ENCODE measurements around the gene CHP2.
"Not testable (repeated sequence)": the region's sequence is repeated elsewhere in the genome, so short reads cannot be mapped to it uniquely, and the experiment has no call there.

Gene CHP2

DNA sequence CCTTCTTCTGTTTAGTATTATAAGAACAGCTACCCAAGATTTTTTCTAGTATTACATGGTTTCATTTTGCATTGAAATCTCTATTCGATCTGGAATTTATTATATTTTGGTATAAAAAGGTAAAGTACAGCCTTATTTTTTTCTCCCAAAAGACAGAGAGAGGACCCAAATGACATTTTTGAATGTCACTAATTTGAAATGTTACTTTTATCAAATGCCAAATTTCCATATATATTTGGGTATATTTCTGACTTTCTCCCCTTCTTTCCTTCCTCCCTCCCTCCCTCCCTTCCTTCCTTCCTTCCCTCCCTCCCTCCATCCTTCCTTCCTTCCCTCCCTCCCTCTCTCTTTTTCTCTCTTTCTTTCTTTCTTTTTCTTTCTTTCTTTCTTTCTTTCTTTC, 6.2 kb upstream of the CHP2 start:
- DNase-seq: no peak

DNA sequence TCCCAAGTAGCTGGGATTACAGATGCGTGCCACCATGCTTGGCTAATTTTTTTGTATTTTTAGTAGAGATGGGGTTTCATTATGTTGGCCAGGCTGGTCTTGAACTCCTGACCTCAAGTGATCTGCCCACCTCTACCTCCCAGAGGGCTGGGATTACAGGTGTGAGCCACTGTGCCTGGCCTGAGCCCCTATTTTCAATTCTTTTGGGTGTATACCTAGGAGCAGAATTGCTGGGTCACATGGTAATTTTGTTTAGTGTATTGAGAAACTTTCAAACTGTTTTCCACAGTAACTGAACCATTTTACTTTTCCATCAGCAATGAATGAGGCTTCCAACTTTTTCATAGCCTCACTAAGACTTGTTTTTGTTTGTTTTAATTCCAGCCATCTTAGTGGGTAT, 3.8 kb upstream of the CHP2 start:
- DNase-seq: not testable (repeated sequence)

DNA sequence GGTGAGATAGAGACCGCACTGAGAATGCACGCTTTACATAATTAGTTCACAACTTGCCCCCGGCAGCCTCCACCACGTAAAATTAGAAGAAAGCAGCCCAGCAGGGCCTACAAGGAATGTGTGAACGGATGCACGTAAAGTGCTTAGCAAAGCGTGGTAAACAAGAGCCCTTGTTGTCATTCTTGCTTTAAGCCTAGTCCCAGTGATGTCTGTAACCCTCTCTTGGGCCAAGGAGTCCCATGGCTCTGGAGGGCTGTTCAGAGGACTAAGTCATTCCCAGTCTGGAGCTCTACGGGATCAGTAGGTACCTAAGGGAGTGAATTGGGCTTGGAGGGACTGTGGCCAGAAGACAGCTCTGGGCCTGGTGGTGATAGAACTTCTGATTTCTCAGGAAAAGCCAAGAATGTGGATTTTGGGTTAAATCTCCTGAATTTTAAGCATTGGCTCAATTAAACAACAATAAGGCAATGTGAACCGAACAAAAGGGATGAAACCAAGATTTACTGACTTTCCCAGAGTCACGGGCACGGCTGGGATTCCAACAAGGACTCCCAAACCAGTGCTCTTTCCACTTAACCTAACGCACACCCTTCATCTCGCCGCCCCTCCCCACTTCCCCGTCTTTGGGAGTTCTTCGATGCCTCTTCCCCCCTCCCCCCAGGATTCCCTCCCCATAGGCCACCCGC, 775 bp upstream of the CHP2 start:
- DNase-seq: no peak

DNA sequence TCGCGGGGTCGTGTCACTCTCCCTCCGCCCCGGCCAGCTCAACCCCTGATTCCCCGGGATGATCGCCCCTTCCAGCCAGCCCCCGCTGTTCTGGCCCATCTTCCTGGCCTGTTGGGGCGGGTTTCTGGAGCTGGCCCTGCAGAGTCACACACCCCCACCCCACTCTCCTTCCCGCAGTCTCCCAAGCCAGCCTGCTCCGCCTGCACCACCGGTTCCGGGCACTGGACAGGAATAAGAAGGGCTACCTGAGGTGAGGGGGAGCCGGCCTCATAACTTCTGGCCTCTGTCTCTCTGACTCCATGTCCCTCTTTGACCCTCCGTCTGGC, 621 bp downstream of the CHP2 start:
- no peak for DNase-seq

DNA sequence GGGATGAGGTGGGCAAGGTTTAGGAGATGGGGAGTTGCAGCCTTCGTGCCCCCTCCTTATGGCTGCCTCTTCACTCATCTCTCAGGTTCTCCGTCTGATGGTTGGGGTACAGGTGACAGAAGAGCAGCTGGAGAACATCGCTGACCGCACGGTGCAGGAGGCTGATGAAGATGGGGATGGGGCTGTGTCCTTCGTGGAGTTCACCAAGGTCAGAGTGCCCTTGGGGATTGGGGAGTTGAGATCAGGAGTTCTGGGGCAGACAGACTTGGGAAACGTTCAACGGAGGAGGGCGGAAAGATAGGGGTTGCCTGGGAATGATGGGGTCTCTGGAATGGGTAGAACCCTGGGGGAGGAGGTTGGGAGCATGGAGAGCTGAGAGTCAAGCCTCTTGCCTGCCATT, 2.3 kb downstream of the CHP2 start:
- DNase-seq: no peak

DNA sequence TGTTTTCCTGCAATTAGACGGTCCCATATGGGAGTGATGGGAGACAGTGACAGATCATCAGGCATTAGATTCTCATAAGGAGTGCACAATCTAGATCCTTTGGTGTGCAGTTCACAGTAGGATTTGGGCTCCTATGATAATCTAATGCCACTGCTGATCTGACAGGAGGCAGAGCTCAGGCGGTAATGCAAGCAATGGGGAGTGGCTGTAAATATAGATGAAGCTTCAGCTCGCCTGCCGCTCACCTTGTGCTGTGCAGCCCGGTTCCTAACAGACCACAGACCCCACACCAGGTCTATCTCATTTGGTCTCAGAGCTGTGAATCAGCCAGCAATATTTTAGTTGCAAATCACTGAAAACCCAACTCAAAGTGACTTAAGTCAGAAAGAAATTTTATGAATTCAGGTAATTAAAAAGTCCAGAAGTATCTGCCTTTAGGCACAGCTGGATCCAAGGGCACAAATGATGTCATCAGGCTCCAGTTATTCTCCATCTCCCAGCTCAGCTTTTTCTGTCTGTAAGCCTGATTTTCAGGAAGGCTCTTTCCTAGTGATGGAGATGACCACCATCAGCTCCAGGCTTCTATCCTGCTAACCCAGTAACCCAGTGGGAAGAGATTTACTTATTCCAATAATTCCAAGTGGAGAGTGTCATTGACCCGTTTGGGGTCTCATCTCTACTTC, 3.3 kb downstream of the CHP2 start:
- no peak for DNase-seq

DNA sequence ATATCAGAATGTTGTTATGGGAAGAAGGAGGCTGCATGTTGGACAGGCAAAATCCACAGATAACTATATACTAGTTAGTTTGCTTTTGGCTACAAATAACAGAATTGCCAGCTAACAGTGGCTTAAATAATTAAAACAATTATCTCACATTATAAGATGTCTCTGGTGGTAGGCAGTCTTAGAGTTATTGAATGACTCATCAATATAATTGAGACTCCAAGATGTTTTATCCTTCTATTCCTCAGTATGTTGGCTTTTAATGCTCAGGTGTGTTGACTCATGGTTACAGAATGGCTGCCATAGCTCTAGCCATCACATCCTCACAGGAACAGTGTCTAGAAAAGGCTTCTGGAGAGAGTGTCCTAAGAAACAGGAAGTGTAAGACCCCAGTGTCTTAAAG, 11.1 kb downstream of the CHP2 start:
- DNase-seq: no peak

DNA sequence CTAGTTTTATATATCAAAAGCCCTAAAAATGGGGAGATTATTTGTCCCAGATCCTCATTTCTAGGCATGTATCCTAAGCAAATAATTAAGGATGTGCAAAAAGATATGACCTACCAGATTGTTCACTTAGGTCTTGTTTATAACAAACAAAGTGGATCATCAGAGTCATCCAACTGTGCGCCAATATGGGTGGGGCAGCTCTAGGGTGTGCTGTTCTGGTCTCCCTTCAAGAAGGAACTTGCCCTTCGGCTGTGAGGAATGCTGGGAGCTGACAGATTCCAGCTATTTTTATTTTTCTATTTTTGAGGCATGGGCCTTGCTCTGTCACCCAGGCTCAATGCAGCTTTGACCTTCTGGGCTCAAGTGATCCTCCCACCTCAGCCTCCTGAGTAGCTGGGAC, 13.8 kb downstream of the CHP2 start:
- no peak for DNase-seq

DNA sequence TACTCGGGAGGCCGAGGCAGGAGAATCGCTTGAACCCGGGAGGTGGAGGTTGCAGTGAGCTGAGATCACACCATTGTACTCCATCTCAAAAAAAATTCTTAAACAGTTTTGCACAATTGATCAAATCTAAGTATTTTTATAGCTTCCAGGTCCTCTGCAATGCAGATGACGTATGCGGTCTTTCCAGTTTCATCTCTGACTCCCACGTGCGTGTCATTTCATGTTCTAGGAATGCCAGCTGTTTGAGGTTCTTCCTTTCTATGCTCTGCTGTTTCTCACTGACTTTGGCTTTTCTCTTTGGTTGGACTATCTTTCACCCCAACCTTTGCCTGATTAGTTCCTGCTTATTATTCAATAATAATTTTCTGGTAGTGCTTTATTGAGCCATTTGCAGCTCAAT, 16.2 kb downstream of the CHP2 start:
- DNase-seq: no peak

DNA sequence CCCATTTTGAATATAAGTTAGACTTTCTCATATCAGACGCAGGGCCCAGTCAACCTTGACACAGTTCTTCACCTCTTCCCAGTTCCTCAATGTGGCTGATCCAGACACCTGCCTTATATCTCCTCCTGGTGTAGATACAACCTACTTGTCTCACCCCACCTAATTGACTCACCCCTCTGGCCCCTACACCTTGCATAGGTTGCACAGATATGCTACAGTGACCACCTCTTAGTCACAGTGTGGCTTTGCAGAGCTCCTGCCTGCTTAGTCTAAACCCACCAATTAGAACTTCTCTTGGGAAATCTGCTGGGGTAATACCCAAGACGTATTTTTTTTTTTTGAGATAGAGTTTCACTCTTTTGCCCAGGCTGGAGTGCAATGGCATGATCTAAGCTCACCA, 16.8 kb downstream of the CHP2 start:
- no peak for DNase-seq

DNA sequence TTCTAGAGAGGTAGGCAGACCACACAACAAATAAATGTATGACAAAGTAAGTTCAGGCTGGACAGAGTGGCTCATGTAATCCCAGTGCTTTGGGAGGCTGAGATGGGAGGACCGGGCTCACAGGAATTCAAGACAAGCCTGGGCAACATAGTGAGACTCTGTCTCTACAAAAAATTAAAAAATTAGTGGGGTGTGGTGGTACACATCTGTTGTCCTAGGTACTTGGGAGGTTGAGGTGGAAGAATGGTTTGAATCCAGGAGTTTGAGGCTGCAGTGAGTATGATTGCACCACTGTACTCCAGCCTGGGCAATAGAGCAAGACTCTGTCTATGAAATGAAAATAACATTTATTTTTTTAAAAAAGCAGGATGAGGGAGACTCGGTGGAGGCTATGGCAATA, 18.5 kb downstream of the CHP2 start:
- DNase-seq: no peak

DNA sequence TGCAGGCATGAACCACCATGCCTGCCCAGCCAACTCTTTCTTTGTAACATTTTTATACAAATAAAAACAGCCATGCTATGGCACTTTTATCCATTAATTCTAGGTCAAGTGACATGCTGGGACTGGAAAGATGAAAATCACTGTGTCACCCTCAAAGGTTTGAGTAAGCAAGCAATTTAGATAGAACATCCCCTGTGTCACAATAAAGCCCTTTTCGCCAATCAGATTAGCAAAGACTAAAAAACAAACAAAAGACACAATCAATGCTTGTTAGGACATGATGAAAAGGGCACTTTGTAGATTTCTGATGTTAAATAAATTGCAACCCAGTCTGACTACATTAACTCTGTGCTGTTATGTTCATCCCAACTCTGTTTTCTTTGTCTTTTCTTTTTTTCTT, 26.4 kb downstream of the CHP2 start:
- DNase-seq: no peak

DNA sequence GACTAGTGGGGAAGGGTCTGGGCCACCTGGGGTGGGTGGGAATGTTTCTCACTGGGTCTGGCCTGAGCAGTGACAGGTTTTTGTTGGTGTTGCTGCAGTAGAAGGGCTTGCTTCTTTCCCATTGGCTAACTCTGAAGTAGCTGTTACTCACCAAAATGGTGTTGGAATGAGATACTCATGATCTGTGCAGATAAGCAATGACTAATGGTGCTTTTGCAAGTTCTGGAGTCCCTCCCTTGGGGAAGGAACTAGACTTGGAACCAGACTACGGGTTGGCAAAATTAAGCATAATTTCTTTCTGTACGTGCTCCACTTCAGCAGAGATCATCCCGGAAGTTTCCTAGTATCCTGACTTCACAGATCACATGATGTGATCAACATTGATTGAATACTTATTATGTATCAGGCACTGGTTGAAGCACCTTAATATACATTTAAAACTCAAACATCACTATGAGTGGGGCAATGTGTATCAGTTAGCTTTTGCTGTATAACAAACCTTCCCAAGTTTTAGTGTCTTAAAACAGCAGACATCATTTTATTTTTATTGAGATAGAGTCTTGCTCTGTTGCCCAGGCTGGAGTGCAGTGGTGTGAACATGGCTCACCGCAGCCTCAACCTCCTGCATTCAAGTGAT, 30.1 kb downstream of the CHP2 start:
- peak; percentile 6 for DNase-seq

DNA sequence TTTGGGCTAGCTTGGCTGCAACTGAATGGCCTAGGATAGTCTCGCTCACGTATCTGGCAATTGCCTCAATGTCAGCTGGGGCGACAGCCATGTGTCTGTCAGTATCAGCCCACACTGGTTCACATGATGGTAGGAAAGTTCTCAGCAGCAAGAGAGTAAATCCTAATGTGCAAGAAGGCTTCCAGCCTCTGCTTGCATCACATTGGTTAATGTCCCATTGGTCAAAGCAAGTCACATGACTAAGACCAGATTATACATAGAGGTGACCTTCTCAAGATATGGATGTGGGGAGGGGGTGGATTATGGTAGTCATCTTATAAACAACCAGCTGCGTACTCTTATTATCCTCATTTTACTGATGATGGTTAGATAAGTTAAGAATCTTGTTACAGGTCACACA, 31.0 kb downstream of the CHP2 start:
- no peak for DNase-seq

DNA sequence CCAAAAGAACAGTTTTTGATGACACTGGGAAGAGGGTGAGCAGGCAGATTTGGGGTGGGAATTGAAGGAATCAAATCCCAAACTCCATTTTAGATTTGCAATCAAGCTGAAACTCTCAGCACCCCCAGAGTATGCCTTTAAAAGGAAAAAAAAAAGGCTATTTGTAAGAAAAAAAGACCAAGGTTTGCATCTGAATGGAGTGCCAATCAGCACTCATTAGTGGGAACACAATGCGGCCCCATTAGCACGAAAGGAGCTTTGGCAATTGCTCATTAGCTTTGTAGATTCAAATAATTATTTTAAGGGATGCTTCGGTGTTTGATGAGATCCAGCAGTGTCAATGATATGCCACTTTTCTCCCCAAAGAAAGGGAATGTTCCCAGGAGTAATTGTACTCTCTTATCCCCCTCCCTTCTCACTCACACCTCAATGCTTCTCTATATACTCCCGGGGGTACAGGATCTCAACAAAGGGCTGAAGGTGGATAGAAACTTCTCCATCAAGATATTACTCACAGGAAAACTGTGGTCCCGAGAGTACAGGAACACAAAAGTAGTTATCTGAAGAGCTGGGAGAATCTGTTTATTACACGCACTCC, 32.2 kb downstream of the CHP2 start:
- no peak for DNase-seq

DNA sequence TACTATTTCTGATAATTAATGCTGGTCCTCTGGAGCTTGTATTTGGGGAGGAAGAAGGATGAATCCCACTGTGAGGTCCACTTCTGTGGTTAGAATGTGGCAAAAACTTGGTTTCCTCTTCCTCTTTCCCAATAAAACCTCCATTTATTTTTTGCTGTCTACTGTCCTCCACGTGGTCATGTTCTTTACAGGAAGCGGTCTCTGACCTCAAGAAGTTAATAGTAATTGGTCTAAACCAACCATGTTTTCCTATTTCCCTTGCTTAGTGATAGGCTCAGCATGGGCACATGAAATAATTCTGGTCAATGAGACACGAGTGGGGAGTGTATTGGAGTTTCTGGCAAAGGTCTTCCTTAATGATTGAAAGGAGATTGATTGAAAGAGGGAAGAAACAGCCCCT, 33.9 kb downstream of the CHP2 start:
- no peak for DNase-seq

DNA sequence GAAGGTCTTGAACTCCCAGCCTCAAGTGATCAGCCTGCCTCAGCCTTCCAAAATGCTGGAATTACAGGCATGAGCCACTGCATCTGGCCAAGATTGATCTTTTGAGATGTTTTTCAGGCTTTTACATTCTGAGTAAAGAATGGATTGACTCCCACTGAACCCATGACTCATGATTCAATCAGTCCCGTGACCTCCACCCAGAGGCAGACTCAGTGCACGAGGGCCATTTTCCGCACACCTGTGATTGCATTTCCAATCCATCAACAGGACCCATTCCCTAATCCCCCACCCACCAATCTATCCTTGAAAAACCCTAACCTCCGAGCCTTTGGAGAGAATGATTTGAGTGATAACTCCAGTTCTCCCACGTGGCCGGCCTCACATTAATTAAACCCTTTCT, 40.6 kb downstream of the CHP2 start:
- DNase-seq: no peak

DNA sequence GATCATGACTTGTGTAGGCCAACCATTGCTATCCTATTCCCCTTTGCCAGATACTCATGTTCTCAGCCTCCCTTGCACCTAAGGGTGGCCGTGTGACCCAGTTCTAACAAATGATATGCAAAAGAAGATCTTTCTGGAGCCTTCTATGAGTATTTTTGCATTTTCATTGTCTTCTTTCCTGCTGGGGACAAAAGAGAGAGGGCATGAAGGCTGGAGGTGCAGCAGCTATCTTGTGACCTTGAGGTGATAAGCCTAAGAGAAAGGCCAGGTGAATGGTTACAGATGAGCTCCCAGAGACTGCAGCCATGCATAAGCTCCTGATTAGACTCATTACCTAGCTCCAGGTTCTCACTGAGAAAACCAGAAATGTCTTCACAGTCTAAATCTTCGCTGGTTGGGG, 42.1 kb downstream of the CHP2 start:
- no peak for DNase-seq

DNA sequence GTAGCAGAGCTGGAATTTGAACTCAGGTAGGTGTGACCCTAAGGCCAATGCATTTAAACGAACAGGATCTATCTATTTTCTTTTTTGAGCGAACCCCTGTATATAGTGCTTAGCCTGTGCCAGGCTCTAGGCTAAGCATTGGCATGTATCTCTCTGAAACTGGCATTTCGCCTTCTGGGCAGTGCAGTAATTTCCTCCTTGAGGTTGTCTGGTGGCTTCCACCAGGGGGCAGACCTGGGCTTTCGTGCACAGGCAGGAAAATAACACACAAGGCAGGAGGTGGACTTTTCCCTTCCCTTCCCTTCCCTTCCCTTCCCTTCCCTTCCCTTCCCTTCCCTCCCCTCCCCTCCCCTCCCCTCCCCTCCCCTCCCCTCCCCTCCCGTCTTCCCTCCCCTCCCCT, 46.6 kb downstream of the CHP2 start:
- DNase-seq: peak; percentile 39

DNA sequence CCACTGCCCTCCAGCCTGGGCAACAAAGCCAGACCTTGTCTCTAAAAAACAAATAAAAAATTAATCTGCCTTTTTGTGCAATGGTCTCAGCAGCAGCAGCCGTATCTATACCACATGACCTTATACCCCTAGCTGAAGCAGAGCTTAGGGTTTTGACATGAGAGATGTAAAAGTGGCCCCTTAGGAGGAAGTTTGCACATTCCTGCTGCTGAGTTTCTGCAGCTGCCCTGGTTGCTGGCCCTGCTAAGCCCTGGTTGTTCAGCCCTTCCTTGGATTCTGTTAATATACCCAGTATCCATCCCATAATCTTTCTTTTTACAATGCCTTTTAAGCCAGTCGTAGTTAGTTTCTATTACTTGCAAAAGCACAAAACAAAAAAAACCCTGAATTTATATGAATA, 48.0 kb downstream of the CHP2 start:
- DNase-seq: no peak

DNA sequence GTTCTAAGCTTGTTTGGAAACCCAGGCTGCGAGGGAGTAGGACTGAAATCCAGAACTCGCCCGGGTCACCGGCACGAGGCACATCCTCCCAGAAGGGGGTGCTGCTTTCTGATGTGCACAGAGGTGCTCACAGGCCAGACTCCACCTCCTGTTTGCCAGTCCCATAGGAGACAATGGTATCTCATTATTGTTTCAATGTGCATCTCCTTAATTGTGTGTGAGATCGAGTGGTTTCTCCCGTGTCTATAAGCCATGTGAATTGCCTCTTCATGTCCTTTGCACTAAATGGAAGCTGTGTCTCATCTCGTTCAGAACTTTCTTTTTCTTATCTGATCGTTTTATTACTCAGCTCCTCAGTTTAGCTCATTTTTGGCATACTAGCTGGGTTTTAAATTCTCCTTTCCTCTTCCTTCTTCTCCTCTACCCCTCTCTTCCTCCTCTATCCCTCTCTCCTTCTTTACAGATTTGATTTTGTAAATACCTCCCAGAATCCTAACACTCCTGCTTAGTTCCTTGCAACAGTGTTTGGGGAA, 48.8 kb downstream of the CHP2 start:
- DNase-seq: peak; percentile 32

DNA sequence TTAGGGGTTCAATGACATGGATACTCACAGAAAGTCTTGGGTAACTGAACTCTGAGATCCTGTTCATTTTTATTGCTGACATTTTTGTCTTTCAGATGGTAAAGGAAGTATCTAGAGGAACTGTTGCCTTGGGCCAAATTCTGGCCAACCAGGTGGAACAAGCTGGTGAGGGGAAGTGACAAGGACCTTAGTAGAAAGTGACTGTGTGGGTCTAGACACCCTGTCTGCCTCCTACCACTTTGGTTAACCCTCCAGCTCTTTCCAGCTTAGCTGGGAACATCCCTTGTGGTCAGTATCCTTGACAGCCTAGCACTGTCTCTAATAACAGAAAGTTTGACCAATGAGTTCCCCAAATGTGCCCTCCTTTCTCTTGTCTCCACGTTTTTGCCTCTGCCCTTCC, 52.2 kb downstream of the CHP2 start:
- DNase-seq: no peak
